GM18502 (cell line): Measurements from ENCODE around the gene ZNF467.

Experiments used
- ATAC-seq: cut with Tn5 transposase; IDR thresholded peaks from one replicate; pipeline ENCODE4 v1.9.1; 2021; ENCODE audit warnings: mild to moderate bottlenecking; ENCODE audit not compliant: unreplicated experiment, poor library complexity

Gene ZNF467

GRCh38 chr7:149753375-149754233 lies 19.8 kb downstream of the ZNF467 start:
- ATAC-seq, result no peak

GRCh38 chr7:149752646-149753045 lies 20.7 kb downstream of the ZNF467 start:
- ATAC-seq, result no peak

- ATAC-seq, result no peak
Observed at GRCh38 chr7:149751043-149751775, 22.2 kb downstream of the ZNF467 start.

GRCh38 chr7:149750122-149750845 lies 23.1 kb downstream of the ZNF467 start:
- no peak for ATAC-seq

DNA sequence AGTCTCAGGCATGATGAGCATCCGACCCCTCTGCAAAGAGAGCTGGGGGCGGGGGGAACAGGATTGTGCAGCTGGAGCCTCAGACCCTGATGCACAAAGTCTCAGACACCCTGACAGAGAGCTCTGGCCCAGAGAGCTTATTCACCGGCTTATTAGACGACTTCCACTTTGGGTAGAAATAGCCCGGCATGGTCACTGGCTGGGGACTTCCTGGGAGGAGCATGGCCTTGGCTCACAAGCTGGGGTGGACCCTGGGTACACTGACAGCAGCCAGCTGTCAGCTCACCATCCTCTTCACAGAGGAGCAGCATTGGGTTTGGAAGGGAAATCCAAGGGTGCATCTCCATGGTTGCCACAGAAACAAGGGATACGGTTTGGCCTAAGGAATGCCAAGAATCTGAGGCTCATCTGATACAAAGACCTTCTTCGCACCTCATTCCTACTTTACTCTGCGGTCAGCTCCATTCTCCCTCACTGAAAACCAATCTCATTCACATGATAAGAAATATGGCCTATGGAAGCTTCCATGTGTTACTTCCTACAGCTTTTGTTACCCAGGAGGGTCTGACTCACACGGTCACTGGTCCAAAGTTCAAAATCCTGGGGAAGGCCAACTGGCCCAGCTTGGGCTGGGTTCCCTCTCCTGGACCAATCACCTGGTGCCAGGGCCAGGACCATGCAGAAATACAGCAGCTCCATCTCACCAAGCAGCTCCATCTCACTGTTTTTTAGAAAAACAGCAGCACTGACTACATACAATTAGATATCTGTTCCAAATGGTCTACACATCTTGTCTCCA lies 25.1 kb downstream of the ZNF467 start:
- no peak for ATAC-seq

DNA sequence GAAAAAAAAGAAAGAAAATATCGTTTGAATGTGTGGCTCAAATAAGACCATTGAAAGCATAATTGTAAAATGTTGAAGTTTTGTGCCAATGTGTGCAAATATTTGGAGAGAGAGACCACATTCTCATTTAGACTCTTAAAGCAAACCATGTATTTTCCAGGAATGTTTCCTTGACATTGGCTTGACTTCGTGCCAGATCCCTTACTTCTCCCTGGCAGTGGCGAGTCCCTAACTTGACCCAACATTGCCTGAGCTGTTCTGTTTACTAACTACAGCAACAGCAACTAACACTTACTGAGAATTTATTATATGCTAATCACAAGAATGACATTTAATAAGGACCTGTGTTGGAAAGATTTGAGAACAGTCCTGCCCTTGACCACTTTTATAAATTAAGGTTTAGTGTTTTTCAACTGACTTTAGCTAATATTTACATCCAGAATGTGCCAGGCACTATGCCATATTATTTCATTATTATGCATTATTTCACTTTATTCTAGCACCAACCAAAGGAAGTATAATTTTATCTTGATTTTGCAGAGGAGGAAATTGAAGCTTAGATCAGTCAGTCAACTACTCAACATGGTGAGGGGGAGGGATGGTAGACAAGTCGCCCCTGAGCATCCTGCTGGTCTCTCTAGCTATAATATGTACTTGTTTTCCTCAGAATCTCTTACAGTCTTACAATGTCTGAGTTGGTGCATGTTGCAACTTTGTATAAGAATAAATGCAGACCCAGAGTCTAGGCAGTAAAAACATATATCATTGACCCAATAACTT lies 29.7 kb downstream of the ZNF467 start:
- ATAC-seq, result no peak

DNA sequence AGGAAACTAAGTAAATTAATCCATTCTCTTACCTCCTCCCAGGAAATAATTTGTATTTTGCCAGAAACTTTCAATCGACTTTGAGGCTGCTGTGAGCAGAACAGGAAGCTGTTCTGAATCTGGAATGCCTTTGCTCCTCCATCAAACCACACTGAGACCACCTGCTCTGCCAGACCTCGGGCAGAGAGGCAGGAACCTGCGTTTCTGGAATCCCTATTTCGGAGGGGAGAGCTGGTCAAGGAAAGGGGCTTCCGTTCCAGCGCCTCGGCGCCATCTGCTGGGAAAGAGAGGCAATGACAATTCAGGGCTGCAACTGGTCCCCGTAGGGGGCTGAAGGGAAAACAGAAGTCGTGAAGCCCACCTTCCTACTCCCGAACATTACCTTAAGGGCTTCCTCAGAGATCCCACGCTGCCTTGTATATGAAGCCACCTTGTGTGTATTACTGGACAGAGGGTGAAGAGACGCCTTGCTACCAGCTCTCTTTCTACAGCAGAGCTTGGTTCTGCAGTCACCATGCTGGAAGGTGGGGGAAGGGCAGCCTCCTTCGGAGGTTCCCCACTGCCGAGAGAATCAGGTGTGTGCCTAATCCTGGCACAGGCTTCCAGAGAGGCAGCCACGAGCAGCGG lies 31.2 kb downstream of the ZNF467 start:
- peak; percentile 68 for ATAC-seq

DNA sequence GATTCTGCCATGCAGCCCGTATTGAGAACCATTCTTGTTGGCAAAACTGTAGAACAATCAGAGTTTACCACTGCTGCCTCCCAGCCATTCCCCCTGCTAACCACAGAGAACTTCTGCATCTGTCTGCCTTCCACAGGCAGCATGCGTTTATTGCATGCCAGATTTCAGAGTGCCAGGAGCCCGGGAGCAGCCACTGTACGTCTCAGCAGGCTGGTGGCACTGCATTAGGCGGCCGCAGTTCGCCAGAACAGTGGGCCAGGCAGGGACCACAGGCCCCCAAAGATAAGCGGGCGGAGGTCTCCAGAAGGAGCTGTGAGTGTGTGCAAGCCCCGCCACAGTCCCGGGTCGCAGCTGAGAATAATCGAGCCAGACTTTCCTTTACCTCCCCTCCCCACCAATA lies 31.8 kb downstream of the ZNF467 start:
- ATAC-seq, result no peak

DNA sequence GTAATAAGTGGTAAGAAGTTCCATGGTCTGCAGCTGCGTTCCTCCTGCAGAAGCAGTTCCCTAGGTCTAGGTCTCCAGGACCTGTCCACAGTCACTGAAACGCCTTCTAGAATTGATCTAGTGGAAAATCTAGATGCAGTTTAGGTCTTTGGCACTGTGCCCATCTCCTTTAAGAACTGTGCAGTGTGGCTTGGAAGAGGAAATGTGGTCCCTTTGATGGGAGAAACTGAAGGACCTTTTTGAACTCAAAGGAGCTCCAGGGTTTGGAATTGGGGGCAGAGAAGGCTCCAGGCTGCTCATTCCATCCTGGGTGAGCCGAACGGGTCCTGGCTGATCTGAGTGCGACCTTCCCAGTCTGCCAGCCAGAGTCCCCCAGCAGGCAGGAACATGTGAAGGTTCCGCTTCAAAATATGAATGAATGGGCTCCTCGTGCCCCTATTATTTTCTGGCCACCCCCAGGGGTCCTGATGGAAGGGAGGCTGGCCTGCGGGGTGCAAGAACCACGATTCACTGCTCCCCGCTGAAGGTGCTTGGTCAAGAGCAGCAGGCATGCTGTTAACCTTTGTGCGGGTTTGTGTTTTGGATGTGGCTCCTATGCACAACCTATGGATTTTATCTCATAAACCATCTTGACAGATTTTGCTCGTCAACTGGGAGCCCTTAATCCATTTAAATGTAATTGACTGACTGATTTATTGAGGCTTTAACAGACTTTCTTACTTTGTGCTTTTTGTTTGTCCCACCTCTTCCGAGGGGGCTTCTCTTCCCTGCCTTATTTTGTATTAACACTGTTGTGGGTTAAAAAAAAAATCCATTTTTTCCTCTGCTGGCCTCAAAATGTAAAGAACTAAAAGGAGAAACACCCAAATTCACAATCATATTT lies 36.7 kb downstream of the ZNF467 start:
- ATAC-seq, result no peak

GRCh38 chr7:149735779-149736477 lies 37.5 kb downstream of the ZNF467 start:
- no peak for ATAC-seq

DNA sequence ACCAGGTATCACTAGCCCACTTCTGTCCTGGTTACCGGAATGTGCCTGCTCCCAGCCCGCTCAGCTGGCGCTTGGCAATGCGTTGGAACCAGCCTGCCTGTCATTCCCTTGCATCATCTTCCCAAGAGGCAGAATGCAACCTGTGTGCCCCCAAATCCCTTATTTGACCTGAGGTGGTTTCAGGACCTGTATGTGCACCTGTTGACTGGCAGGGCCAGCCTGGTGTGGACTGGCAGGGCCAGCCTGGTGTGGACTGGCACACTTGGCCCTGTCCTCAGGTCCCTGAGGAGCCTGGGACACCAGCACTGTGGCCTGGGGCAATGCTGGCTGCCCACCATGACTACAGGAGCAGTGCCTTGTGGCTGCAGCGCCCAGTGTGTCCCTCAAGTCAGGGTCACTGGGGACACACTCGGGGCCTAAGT lies 38.2 kb downstream of the ZNF467 start:
- no peak for ATAC-seq

- ATAC-seq, result no peak
Observed at GRCh38 chr7:149734791-149735075, 38.7 kb downstream of the ZNF467 start.

DNA sequence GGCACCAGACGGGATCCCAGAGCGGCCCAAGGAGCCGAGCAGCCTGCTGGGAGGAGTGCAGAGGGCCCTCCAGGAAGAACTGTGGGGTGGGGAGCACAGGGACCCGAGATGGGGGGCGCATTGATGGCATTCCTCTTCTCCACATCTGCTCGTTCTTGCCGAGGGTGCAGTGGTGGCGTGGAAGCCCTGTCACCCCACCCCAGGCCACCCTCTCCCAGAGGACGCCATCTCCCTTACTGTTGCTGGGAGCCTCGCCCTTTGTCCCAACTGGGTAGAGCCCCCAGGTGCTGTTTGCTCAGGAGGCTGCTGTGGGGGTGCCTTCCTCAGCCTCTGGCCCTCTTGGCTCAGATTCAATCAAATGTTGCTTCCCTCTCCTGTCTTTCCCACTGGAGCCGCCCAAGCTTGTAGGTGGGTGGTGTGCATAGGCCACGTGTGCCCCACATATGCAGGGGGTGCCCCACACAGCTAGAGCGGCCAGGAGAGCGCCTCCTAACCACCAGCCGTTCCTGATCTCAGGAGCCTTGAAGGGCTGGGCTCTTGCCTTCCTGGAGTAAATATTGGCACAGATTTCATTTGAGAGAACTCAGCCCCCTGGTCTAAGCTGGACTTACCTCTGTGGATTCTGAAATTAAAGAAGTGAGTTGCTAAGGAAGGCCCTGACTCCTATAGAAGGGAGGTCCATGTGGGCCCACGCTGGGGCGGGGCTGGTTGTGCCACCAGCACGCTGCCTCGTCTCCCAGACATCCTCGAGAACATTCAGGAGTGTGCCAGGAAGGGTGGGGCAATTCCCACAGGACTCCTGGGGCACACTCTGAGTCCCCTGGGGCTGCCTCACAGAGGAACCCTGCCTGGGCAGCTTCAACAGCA lies 39.2 kb downstream of the ZNF467 start:
- ATAC-seq, result no peak

DNA sequence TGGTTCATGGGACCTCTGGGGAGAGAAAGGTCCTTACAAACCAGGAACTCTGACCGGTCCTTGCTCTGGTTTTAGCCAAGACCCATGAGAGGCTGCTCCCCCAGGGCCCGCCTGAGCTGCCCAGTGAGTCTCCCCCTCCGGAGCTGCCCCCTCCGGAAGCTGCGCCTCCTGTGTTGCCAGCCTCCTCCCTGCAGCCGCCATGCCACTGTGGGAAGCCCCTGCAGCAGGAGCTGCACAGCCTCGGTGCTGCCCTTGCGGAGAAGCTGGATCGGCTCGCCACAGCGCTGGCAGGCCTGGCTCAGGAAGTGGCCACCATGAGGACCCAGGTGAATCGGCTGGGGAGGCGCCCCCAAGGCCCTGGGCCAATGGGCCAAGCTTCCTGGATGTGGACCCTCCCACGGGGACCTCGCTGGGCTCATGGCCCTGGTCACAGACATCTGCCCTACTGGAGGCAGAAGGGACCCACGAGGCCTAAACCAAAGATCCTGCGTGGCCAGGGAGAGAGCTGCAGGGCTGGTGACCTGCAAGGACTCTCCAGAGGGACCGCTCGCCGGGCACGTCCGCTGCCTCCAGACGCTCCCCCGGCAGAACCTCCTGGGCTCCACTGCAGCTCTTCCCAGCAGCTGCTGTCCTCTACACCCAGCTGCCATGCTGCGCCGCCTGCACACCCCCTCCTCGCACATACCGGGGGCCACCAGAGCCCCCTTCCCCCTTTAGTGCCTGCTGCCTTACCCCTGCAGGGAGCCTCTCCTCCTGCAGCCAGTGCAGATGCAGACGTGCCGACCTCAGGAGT lies 40.1 kb downstream of the ZNF467 start:
- no peak for ATAC-seq

GRCh38 chr7:149732611-149733010 lies 40.8 kb downstream of the ZNF467 start:
- no peak for ATAC-seq

- ATAC-seq, result no peak
Observed at GRCh38 chr7:149732111-149732561, 41.3 kb downstream of the ZNF467 start.
